CD4-positive, alpha-beta T cell treated with Interleukin-2 at 100 ng/mL for 4 hours (primary cell): ENCODE measurements around the gene CCSER1.
"Not testable (repeated sequence)": the region's sequence is repeated elsewhere in the genome, so short reads cannot be mapped to it uniquely, and the experiment has no call there.

Source experiments
- DNase-seq: peaks from one replicate; pipeline ENCODE4 v3.0.0-alpha.2; 2020; ENCODE audit warnings: low spot score

Gene CCSER1

DNA sequence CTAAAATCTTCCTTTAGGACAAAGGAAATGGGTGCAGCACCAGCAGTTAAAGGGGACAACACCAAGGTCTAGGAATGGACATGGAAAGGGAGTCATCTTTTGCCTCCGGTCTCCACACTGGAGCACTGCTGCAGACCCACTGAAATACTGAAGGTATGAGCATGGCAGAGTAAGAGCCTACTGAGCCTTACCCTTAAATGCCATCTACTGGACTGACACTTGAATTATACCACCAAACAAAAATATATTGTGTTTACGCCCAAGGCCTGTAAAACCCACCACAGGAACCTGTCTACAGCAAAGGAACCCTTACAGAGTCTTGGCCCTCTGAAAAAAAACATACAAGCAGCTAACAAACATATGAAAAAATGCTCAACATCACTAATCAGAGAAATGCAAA lies 443.4 kb downstream of the CCSER1 start:
- no peak for DNase-seq

DNA sequence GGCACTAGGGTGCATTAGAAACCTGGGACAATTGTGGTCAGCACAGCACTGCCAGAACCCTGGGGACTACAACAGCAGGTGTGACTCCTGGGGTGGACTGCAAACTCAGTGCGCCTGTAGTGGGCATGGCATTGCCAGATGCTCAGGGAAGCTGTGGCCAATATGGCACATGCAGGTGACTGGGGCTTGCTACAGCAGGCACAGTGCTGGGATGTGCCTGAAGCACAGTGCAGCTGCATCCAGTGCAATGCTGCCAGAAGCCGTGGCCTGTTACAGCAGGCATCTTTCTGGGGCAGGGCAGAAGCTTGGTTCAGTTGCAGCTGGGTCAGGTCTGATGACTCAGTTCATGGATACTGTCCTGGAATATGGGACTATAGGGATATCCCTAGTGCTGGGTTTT lies 445.8 kb downstream of the CCSER1 start:
- no peak for DNase-seq

DNA sequence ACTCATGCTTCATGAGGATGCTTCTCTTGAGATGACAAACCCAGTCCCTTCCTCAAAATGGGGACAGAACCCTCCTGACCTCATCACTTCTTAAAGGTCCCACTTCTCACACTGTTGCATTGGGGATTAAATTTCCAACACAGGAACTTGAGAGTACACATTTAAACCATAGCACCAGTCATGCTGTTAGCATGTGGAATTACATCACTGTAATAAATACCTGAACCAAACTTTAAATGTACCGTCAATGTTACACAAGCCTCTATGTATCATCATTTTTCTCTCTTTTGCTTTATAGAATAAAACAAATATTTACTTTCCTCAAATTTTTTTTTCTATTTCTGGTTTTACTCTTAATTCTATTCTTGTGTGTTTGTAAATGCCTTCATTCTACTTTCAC lies 448.2 kb downstream of the CCSER1 start:
- DNase-seq = no peak

DNA sequence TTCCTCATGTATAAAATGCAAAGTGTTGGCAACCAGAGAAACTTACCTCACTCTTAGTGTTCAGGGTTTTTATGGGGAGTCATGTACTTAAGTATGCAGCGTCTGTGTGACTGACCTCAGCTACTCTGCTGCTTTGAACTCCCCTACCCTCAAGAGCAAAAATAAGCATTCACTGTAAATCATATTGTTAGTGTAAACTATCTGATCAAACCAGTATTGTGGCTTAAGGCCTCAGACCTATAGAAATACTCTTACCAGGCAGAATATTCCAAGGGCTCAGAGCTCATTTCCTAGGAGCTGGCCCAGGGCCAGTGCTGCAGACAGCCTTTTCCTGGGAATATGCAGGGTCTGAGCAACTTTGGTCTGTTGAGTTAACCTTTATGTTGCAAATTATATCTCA lies 453.1 kb downstream of the CCSER1 start:
- DNase-seq = no peak

- no peak for DNase-seq
Measured at GRCh38 chr4:90582087-90582486, 454.9 kb downstream of the CCSER1 start.

DNA sequence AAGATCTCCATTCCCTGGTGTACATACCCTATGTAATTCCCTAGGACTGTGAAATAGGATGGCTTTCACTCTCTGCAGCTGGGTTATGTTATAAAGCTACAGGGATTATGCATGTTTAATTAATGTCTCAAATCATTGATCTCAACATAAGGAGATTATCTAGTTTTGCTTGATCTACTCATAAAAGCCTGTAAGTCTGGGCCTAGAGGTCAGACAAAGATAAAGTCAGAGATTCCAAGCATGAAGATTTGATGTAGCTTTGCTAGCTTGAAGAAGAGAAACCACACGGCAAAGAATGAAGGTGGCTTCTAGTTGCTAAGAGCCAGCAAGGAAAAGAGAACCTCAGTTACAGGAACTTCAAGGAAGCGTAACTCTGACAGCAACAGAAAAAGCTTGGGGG lies 456.9 kb downstream of the CCSER1 start:
- DNase-seq = no peak

DNA sequence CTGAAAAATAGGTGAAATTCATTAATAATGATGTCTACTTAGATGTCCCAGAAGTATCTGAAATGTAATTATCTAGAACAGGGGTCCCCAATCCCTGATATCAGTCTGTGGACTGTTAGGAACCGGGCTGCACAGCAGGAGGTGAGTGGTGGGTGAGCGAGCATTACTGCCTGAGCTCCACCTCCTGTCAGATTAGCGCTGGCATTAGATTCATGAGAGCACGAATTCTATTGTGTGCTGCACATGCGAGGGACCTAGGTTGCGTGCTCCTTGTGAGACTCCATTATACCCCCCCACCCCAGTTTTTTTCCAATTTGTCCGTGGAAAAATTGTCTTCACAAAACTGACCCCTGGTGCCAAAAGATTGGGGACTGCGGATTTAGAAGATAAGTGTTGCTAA lies 458.8 kb downstream of the CCSER1 start:
- no peak for DNase-seq

GRCh38 chr4:90586799-90587198 lies 459.6 kb downstream of the CCSER1 start:
- DNase-seq = no peak

DNA sequence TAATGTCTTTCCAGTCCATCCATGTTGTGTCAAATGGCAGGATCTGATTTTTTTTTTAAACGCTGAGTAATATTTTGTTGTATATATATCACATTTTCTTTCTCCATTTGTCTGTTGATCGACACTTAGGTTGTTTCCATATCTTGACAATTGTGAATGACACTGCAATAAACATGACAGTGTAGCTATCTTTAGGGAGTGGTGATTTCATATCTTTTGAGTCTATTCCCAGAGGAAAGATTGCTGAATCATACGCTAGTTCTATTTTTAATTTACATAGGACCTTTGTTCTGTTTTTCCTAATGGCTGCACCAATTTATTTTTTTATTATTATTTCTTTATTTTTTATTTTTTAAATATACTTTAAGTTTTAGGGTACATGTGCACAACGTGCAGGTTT lies 470.7 kb downstream of the CCSER1 start:
- no peak for DNase-seq

GRCh38 chr4:90598741-90599140 lies 471.5 kb downstream of the CCSER1 start:
- DNase-seq = no peak

DNA sequence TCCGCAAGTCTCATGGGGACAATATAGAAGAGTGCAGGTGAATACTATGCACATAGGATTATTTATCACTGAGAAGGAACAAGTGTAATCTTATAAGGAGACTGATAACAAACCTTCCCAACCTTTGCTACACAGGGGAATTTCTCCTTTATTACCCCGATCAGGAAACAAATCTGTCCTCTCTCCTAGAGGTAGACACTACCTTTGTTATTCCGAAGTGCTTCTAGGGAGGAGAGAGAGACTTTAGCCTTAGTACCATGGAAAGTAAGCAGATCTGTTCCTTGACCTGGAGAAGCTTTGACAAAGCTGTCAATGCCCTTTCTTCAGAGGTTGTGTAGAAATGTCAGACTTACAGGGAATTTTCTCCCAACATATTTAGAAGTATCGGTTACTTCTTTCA lies 475.5 kb downstream of the CCSER1 start:
- DNase-seq = no peak

DNA sequence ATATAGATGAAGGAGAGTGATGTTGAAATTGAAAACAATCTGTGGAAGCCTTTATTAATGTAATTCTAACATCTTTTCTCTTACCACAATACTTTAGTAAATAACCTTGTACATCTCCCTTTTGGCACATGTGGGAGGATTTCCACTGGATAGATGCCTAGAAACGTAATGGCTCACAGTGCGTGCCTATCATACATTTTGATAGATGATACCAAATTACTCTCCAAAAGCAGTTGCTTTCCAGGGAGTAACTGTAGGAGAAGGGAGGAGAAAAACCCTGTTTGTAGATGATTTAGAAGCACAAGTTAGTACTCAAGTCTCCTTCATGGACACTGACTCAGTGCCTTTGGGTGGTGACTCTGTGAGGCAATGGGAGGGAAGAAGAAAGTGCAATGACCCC lies 476.3 kb downstream of the CCSER1 start:
- DNase-seq = no peak

DNA sequence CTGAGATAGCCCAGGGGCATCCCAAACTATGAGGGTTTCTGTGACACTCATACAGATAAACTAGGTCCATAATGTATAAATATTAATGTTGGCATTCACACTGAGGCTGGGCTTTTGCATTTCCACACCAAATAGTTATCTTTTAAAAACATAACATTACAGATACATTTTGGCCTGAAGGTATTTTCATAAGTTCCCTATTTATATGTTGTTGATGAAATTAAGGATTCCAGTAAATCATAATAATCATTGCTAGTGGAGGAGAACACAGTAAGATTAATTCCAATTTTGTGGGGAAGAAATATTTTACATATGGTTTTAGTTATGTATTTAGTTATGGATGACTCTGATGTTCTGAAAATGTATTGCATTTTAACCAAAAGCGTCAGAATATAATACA lies 479.6 kb downstream of the CCSER1 start:
- DNase-seq = no peak

GRCh38 chr4:90614371-90614770 lies 487.2 kb downstream of the CCSER1 start:
- DNase-seq = no peak

DNA sequence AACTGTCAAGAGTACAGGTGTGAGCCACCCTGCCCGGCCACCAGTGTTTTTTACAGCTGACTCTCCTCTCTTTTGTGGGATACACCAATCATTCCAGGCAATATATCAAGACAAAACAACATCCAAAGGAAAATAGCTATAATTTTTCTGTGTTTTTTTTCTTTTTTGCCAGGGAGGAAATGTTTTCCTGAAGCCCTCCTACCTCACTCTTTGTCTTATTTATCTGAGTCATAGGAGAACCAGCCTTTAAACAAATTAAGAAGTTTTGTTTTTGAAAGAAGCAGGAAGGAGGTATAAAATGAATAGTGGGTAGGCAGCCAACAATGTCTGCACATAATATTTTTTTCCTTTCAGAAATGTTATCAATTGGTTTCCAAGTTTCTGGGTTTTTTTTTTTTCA lies 493.9 kb downstream of the CCSER1 start:
- no peak for DNase-seq

DNA sequence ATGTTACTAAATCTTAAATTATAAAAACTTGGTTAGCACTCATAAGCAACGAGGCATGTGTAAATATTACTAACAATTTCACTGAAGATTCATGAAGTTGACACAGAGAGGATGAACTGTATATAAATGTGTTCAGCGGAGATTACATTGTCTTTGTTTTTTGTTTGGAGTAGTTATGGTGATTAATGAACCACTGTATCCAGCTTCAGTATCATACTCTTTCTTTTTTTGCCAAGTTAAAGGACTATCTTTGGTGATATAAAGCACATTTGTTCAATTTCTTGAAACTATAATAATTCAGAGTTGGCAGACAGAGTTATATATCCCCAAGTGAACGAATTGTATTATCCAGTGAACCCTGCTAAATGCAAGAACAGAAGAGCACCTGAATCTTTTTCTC lies 497.6 kb downstream of the CCSER1 start:
- no peak for DNase-seq

DNA sequence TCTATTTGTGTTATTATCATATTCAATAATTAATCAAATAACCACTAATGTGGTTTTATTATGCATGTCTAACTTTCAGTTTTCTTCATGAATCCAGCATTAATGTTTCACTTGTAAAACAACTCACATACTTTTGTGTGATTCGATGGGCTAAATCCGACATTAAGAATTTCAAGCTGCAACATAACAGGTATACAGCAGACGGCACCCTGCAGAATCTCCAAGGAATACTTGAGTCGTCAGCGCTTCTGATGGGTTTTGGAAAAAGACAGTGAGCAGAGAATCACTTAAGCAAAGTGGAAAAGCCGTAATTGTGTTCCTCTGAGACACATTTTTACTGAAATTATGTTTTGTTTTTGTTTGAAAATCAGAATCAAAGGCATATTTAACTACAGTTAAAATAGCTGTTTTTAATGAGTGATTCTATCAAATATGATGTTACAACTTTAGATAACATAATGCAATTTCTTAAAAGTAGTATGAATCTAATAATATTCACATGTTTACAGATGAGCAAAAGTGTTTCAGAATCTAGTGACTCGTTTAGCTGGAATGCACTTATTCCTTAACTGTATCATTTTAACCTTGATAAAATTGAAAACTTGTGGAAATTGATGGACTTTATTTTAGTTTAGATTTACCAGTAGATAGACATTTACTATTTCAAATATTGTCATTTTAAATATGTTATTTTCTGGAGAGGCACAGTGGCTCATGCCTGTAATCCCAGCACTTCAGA lies 514.8 kb downstream of the CCSER1 start:
- DNase-seq = no peak

DNA sequence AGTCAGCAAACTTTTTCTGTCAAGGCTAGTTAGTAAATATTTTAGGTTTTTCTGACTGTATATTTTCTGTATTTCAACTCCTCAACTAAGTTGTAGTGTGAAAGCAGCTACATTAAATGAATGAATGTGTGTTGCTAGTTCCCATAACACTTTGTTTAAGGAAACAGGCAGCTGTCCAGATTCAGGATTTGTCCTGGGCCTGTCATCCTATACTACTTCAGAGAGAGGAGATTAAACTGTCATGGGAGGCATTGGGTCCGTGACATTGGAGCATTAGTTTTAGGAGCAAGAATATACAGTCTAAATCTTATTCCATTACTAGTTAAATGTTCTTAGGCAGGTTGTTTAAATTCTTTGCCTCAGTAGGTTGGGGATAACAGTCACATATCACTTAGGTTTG lies 516.0 kb downstream of the CCSER1 start:
- no peak for DNase-seq

- no peak for DNase-seq
Measured at GRCh38 chr4:90648311-90648710, 521.1 kb downstream of the CCSER1 start.

GRCh38 chr4:90648791-90649190 lies 521.6 kb downstream of the CCSER1 start:
- DNase-seq = no peak

GRCh38 chr4:90660672-90661071 lies 533.5 kb downstream of the CCSER1 start:
- no peak for DNase-seq

DNA sequence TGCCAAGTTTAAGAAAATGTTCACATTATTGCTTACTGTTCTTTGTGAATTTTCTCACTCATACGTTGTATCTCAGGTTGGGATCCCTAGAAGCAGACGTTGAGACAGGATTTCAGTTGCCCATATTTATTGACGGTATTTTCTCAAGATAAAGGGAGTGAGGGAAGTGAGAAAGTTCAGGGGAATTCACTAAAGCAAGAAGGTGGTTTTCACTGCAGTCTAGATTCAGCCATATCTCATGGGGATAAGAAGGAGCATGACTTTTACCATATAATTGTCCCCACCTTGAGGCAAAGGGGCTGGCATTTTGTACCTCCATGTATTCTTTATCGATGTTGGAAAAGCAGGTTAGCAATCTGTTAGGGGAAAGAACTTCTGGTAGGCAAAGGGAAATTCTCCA lies 543.0 kb downstream of the CCSER1 start:
- no peak for DNase-seq

DNA sequence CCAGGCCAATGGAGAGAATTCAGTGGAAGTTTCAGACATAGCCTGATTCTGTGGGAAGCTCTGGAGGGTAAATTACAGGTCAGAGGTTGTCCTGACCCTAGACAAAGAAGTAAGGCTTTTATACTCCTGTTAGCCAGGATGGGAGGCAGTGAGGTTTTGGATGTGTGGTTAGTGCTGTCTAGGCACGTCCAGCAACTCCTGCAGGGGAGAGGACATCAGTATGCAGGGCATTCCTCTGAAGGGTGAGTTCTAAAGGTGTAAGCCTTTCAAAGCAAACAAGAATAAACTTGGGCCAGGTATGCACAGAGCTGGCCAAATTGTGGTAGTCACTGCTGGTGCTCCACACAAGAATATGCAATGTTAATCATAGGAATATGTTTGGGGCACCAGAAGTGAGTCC lies 562.5 kb downstream of the CCSER1 start:
- no peak for DNase-seq

DNA sequence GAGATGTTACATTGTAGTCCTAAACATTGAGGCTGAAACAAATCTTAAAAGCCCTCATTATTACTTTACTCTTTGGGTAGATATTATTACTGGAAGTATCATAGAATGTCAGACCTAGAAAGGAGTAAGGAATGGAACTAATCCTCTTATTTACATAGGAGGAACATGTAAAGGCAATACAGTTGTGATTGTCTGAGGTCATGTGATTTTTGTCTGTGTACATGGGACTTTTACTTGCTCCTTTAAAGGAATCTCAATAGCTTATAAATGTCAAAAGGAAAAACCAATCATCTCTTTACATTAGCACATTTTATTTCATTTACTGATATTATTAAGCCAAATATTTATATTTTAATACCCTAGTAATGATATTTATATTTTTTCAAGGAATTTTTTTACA lies 568.2 kb downstream of the CCSER1 start:
- no peak for DNase-seq

DNA sequence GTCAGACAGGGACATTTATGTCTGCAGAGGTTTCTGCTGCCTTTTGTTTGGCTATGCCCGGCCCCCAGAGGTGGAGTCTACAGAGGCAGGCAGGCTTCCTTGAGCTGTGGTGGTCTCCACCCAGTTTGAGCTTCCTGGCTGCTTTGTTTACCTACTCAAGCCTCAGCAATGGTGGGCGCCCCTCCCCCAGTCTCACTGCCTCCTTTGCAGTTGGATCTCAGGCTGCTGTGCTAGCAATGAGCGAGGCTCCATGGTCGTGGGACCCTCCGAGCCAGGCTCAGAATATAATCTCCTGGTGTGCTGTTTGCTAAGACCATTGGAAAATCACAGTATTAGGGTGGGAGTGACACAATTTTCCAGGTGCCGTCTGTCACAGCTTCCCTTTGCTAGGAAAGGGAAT lies 578.3 kb downstream of the CCSER1 start:
- DNase-seq = not testable (repeated sequence)
